H1 (cell line): ENCODE results near the gene UTP20. TPM values are rescaled to one million over a fixed set of nuclear protein-coding genes. Genes with fewer than 3 reads are reported as not detected.
"Not testable (repeated sequence)": the region's sequence is repeated elsewhere in the genome, so short reads cannot be mapped to it uniquely, and the experiment has no call there.

Experiments used
- CTCF ChIA-PET: fragments of 300-600 bp; sonication (Branson Sonifier 250); formaldehyde crosslinking; loops from one replicate; lab custom pipeline; 2021; ENCODE audit not compliant: partially characterized antibody; lab: Charles Lee
- POLR2A ChIA-PET: fragments of 300-600 bp; sonication (Branson Sonifier 250); formaldehyde crosslinking; loops from one replicate; lab custom pipeline; 2021; ENCODE audit warnings: inconsistent platforms; ENCODE audit not compliant: partially characterized antibody; lab: Charles Lee
- DNase-seq, 2 experiments: peaks; one replicate each; pipeline versions ENCODE4 v3.0.0 to v3.0.0-alpha.2; 2010 to 2022; ENCODE audit warnings: low spot score in 2 of 2, low read depth in 1 of 2, mixed read lengths in 1 of 2
- FAIRE-seq: peaks from 2 replicates; lab custom pipeline; 2011; peaks lifted over from hg19 to GRCh38; lab: Jason Lieb, UNC
- H2AFZ ChIP-seq: 2 replicates; pipeline ENCODE4 v1.8.1; 2012; ENCODE audit warnings: low read length, inconsistent platforms
- H2AK5ac ChIP-seq: 2 replicates; pipeline ENCODE4 v1.6.1; 2013; ENCODE audit warnings: low read depth, low read length
- H2BK120ac ChIP-seq: replicated peaks from 2 replicates; pipeline ENCODE3; 2013; ENCODE audit warnings: low read depth, low read length, inconsistent platforms
- H2BK12ac ChIP-seq: 2 replicates; pipeline ENCODE4 v1.6.1; 2013; ENCODE audit warnings: low read depth, low read length
- H2BK15ac ChIP-seq: 2 replicates; pipeline ENCODE4 v1.6.1; 2013; ENCODE audit warnings: low read length
- H2BK20ac ChIP-seq: 2 replicates; pipeline ENCODE4 v1.6.1; 2013; ENCODE audit warnings: low read length
- H2BK5ac ChIP-seq: 2 replicates; pipeline ENCODE4 v1.6.1; 2013; ENCODE audit warnings: low read depth, low read length
- H3K14ac ChIP-seq: 2 replicates; pipeline ENCODE4 v1.6.1; 2013; ENCODE audit warnings: inconsistent platforms; ENCODE audit not compliant: insufficient read length
- H3K18ac ChIP-seq: 2 replicates; pipeline ENCODE4 v1.6.1; 2013; ENCODE audit warnings: low read length; ENCODE audit errors: extremely low read depth
- H3K23ac ChIP-seq: 2 replicates; pipeline ENCODE4 v1.6.1; 2013; ENCODE audit warnings: inconsistent platforms; ENCODE audit not compliant: insufficient read length
- H3K23me2 ChIP-seq: 2 replicates; pipeline ENCODE4 v1.6.1; 2013; ENCODE audit warnings: low read depth, low read length
- H3K27ac ChIP-seq: 2 replicates; pipeline ENCODE4 v1.6.1; 2011; ENCODE audit warnings: low read depth, low read length, inconsistent platforms
- H3K27me3 ChIP-seq, 4 experiments: replicated peaks in 1 of 4; 1 replicate in 1 of 4; 2 replicates in 3 of 4; pipeline versions ENCODE4 v1.6.1 to v1.8.1; 2011 to 2013; ENCODE audit warnings: low read length in 3 of 4, mild to moderate bottlenecking in 3 of 4, inconsistent platforms in 2 of 4, mixed read lengths in 2 of 4, moderate library complexity in 1 of 4; ENCODE audit not compliant: control insufficient read depth in 3 of 4, insufficient read depth in 3 of 4; ENCODE audit errors: extremely low read depth in 1 of 4
- H3K36me3 ChIP-seq, 4 experiments: 2 replicates each; pipeline versions ENCODE4 v1.6.1 to v1.8.1; 2011 to 2013; ENCODE audit warnings: mild to moderate bottlenecking in 4 of 4, low read length in 3 of 4, moderate library complexity in 2 of 4, control low read depth in 1 of 4, inconsistent platforms in 1 of 4; ENCODE audit not compliant: insufficient read depth in 4 of 4, control insufficient read depth in 2 of 4
- H3K4ac ChIP-seq: replicated peaks from 2 replicates; pipeline ENCODE3; 2013; ENCODE audit warnings: low read length, low read depth, mixed read lengths, inconsistent platforms; ENCODE audit not compliant: insufficient read length
- H3K4me1 ChIP-seq, 4 experiments: replicated peaks in 1 of 4; 1 replicate in 1 of 4; 2 replicates in 3 of 4; pipeline versions ENCODE4 v1.6.1 to v1.8.1; 2011 to 2013; ENCODE audit warnings: low read length in 3 of 4, inconsistent platforms in 2 of 4, mixed read lengths in 1 of 4; ENCODE audit not compliant: insufficient read depth in 4 of 4, control insufficient read depth in 3 of 4
- H3K4me2 ChIP-seq, 2 experiments: 2 replicates each; pipeline versions ENCODE4 v1.6.1 to v1.8.1; 2011 to 2013; ENCODE audit warnings: low read depth in 2 of 2, low read length in 2 of 2, control low read depth in 1 of 2, inconsistent platforms in 1 of 2, mild to moderate bottlenecking in 1 of 2; ENCODE audit not compliant: insufficient read depth in 1 of 2
- H3K4me3 ChIP-seq, 4 experiments: fragments of 200-600, 300-600 bp in 1 of 4; sonication (generic), shearing (Covaris generic), sonication (Bioruptor Twin) in 1 of 4; 2 replicates each; pipeline versions ENCODE4 v1.5.1 to v1.8.1; 2011 to 2016; ENCODE audit warnings: low read length in 4 of 4, low read depth in 3 of 4, control low read depth in 2 of 4, inconsistent platforms in 2 of 4, mild to moderate bottlenecking in 2 of 4, mixed read lengths in 1 of 4, moderate library complexity in 1 of 4; ENCODE audit not compliant: insufficient read depth in 2 of 4; ENCODE audit errors: extremely low read depth in 1 of 4
- H3K56ac ChIP-seq: replicated peaks from 2 replicates; pipeline ENCODE3; 2013; ENCODE audit warnings: low read depth, mild to moderate bottlenecking, mixed read lengths, low read length, inconsistent platforms; ENCODE audit not compliant: insufficient read length
- H3K79me1 ChIP-seq: 2 replicates; pipeline ENCODE4 v1.6.1; 2013; ENCODE audit warnings: low read depth, low read length, control low read depth
- H3K79me2 ChIP-seq, 2 experiments: 2 replicates each; pipeline versions ENCODE4 v1.6.1 to v1.8.1; 2012 to 2013; ENCODE audit warnings: low read length in 2 of 2, mild to moderate bottlenecking in 2 of 2, inconsistent platforms in 1 of 2; ENCODE audit not compliant: insufficient read depth in 2 of 2, control insufficient read depth in 1 of 2
- H3K9ac ChIP-seq, 4 experiments: replicated peaks in 1 of 4; 1 replicate in 1 of 4; 2 replicates in 3 of 4; pipeline versions ENCODE4 v1.6.1 to v1.8.1; 2011 to 2013; ENCODE audit warnings: low read depth in 3 of 4, low read length in 3 of 4, control low read depth in 2 of 4, mild to moderate bottlenecking in 2 of 4, moderate library complexity in 2 of 4, inconsistent platforms in 1 of 4; ENCODE audit errors: extremely low read depth in 1 of 4
- H3K9me3 ChIP-seq, 2 experiments: 2 replicates each; pipeline versions ENCODE4 v1.6.1 to v1.8.1; 2012 to 2013; ENCODE audit warnings: mild to moderate bottlenecking in 2 of 2, moderate library complexity in 2 of 2, control low read depth in 1 of 2, inconsistent platforms in 1 of 2, low read depth in 1 of 2, low read length in 1 of 2, mixed read lengths in 1 of 2; ENCODE audit not compliant: insufficient read depth in 2 of 2
- H4K20me1 ChIP-seq, 2 experiments: replicated peaks in 1 of 2; 2 replicates each; pipeline versions ENCODE3 to v1.8.1; 2011 to 2013; ENCODE audit warnings: inconsistent platforms in 2 of 2, low read length in 2 of 2, mild to moderate bottlenecking in 1 of 2; ENCODE audit not compliant: insufficient read depth in 2 of 2, control insufficient read depth in 1 of 2
- H4K5ac ChIP-seq: 2 replicates; pipeline ENCODE4 v1.6.1; 2013; ENCODE audit warnings: low read length, low read depth, mixed read lengths, inconsistent platforms; ENCODE audit not compliant: insufficient read length
- H4K8ac ChIP-seq: 2 replicates; pipeline ENCODE4 v1.8.0; 2013; ENCODE audit warnings: mild to moderate bottlenecking, moderate library complexity, low read length, inconsistent platforms; ENCODE audit not compliant: insufficient read depth; ENCODE audit errors: extremely low read depth
- H4K91ac ChIP-seq: replicated peaks from 2 replicates; pipeline ENCODE3; 2013; ENCODE audit warnings: low read length, mixed read lengths, inconsistent platforms; ENCODE audit not compliant: insufficient read length
- WGBS, 2 experiments: shearing (Covaris generic) in 1 of 2; methylation state at CpG; one replicate each; pipeline versions ENCODE4 v1.1.6 to v1.1.7; 2013 to 2015; ENCODE audit warnings: low lambda C conversion rate in 2 of 2, mixed read lengths in 2 of 2, inconsistent platforms in 1 of 2, low coverage in 1 of 2, missing lambda C conversion rate in 1 of 2; ENCODE audit not compliant: insufficient replicate concordance in 2 of 2, insufficient coverage in 1 of 2, insufficient read length in 1 of 2; ENCODE audit errors: extremely low coverage in 1 of 2, missing lambda C conversion rate in 1 of 2; 5-methylcytosine and 5-hydroxymethylcytosine counted together
- polyA plus RNA-seq, 7 experiments: library from polyadenylated mRNA; depleted of rRNA in 3 of 7; stranded (reverse) in 5 of 7; unstranded in 2 of 7; fragments of >200 nt in 5 of 7; fragments of 200-250 nt in 2 of 7; gene quantifications; 1 replicate in 5 of 7; 2 replicates in 1 of 7; 4 replicates in 1 of 7; pipeline versions ENCODE4 v1.2.1 to v1.2.3, GENCODE V29; 2011 to 2013; ENCODE audit warnings: missing spikeins in 2 of 7, mixed read lengths in 2 of 7
- total RNA-seq: library from RNA; stranded (reverse); fragmentation: NEBNext Ultra II Directional; extraction: Animal tissue kit (Norgen Biotek cat#: 25700); gene quantifications from 2 replicates; pipeline ENCODE4 v1.2.1, GENCODE V29; 2021

Gene UTP20
- total and polyA plus RNA-seq, 2 of the 8 experiments (the other 6 are each of a cell fraction or from before 2014, with no cell fraction given) = 8.5 to 48.4 TPM

DNA sequence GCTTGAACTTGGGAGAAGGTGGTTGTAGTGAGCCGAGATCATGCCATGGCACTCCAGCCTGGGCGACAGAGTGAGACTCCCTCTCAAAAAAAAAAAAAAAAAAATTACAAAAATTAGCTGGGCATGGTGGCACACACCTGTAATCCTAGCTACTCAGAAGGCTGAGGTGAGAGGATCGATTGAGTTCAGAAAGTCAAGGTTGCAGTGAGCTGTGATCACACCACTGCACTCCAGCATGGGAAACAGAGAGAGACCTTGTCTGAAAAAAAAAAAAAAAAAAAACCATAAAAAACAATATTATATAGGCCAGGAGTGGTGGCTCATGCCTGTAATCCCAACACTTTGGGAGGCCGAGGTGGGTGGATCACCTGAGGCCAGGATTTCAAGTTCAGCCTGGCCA is 142.2 kb downstream of the UTP20 start:
- H3K27ac ChIP-seq, H3K23me2 ChIP-seq, H3K79me2 ChIP-seq, H2AFZ ChIP-seq, H3K18ac ChIP-seq, H4K91ac ChIP-seq, H2BK20ac ChIP-seq, H4K5ac ChIP-seq, H3K27me3 ChIP-seq, H3K79me1 ChIP-seq, DNase-seq, H2BK120ac ChIP-seq, H3K4me2 ChIP-seq, H2BK15ac ChIP-seq, H2BK5ac ChIP-seq, H4K8ac ChIP-seq, H2AK5ac ChIP-seq, H3K56ac ChIP-seq, FAIRE-seq, H3K4ac ChIP-seq, H2BK12ac ChIP-seq, H3K9ac ChIP-seq, H3K14ac ChIP-seq, H3K36me3 ChIP-seq, H3K23ac ChIP-seq, CTCF ChIA-PET, H4K20me1 ChIP-seq, POLR2A ChIA-PET, H3K9me3 ChIP-seq, H3K4me3 ChIP-seq, H3K4me1 ChIP-seq: not testable (repeated sequence)
- WGBS, 2 experiments = 95% methylated on average over 3 of the region's 4 CpGs; no CpG with 5 or more reads in 1 of the 2 experiments
